Dendritic cell treated with granulocyte-macrophage colony-stimulating factor and Interleukin-4, amounts not matched to agents 40 ng/mL and 50 ng/mL, for 4 days (primary cell): ENCODE data around the gene NPBWR2.
A peak's percentile ranks its signal among the peaks of the same experiment; 100 is the strongest.

Source experiments
- H3K27ac Mint-ChIP-seq: one replicate; pipeline ENCODE4 v1.8.0; 2022; ENCODE audit warnings: mild to moderate bottlenecking, mixed read lengths
- H3K27me3 Mint-ChIP-seq: one replicate; pipeline ENCODE4 v1.8.0; 2022; ENCODE audit warnings: mild to moderate bottlenecking, mixed read lengths
- H3K36me3 Mint-ChIP-seq: one replicate; pipeline ENCODE4 v1.8.0; 2022; ENCODE audit warnings: low read depth, mixed read lengths
- H3K4me1 Mint-ChIP-seq: one replicate; pipeline ENCODE4 v1.8.0; 2022; ENCODE audit warnings: low read depth, mixed read lengths
- H3K4me3 Mint-ChIP-seq: one replicate; pipeline ENCODE4 v1.8.0; 2022; ENCODE audit warnings: mild to moderate bottlenecking, moderate library complexity, mixed read lengths
- H3K9me3 Mint-ChIP-seq: one replicate; pipeline ENCODE4 v1.8.0; 2022; ENCODE audit warnings: mixed read lengths
- intact Hi-C: fragments of 100-400 bp; cut with micrococcal nuclease; formaldehyde crosslinking; loops from one replicate; pipeline ENCODE4 v1.15.0; 2022

The NPBWR2 gene

DNA sequence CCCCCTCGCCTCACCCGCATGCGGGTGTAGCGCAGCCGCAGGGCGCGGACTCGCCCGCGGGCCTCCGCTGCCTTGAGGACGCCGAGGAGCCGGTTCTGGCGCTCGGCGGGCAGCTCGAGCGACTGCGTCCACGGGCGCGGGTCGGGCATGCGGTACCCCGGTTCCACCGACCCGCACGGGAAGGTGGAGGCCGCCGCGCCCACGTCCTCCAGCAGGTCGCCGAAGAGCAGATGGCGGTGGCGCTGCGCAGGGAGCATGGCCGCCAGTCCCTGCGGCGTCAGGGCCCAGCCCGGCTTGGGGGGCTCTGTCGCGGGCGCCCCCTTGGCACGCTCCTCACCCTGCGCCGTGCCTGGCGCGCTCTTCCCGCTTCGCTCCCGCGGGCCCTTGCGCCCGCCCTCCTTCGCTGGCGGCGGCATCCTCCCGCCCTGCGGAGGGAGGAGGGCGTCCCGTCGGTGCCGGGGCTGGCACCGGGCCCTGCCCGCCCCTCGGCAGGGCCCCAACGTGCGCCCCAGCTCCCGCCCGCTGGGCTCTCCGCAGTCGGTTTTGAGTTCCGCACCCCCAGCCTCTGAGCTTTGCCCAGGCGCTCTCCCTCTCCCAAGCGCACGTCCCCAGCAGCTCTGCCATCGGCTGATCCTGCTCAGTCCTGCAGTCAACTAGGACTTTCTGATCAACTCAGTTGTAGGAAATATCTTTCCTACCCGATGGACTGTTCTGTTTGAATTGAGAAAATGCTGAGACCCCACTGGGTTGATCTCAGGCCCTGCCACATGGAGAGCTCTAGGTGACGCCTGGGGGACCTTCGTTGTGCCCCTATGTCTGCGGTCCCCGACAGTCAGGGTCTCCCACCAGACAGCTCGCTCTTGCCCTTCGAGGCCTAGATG lies 23.3 kb downstream of the NPBWR2 start, which contains the start of gene LKAAEAR1:
Gene LKAAEAR1, minus strand, starts transcription at position 595 of the 881 bp plus-strand sequence. Its CDS starts 179 bp downstream, at position 416.
- Mint-ChIP-seq H3K4me1 (peaks cover 42% of the 10 kb centered on the region), H3K27ac (peak within 1 kb of the TSS; percentile 81), H3K9me3 (no peaks in the 10 kb centered on the region), H3K27me3 (peaks cover 30% of the 10 kb centered on the region), H3K36me3 (peaks cover 12% of the 10 kb centered on the region), H3K4me3 (peak within 1 kb of the TSS; percentile 78)
- intact Hi-C loops: loop anchor here (1.0 kb wide), 1 partner anchor 36 kb away; no protein-coding TSS in a partner anchor

GRCh38 chr20:64083378-64083803 lies 24.0 kb downstream of the NPBWR2 start:
- intact Hi-C loops: loop anchor here (1.0 kb wide), 1 partner anchor 37 kb away; no protein-coding TSS in a partner anchor
- H3K36me3 Mint-ChIP-seq: peaks cover 19% of the 10 kb centered on the region
- H3K27me3 Mint-ChIP-seq: peaks cover 30% of the 10 kb centered on the region

GRCh38 chr20:64082820-64083377 lies 24.5 kb downstream of the NPBWR2 start:
- Mint-ChIP-seq H3K9me3 (no peaks in the 10 kb centered on the region), H3K4me1 (peaks cover 52% of the 10 kb centered on the region), H3K27me3 (peaks cover 25% of the 10 kb centered on the region), H3K36me3 (peaks cover 24% of the 10 kb centered on the region), H3K27ac (peak overlapping the region; percentile 81), H3K4me3 (peak overlapping the region; percentile 78)
- intact Hi-C loops: loop anchor here (1.0 kb wide), 1 partner anchor 37 kb away; no protein-coding TSS in a partner anchor

More at GRCh38 chr20:64083378-64083803, 24.0 kb downstream of the NPBWR2 start:
- H3K4me3 Mint-ChIP-seq: peak overlapping the region; percentile 78
- H3K9me3 Mint-ChIP-seq: no peaks in the 10 kb centered on the region
- peak overlapping the region; percentile 81 for H3K27ac Mint-ChIP-seq
- H3K4me1 Mint-ChIP-seq: peaks cover 47% of the 10 kb centered on the region

DNA sequence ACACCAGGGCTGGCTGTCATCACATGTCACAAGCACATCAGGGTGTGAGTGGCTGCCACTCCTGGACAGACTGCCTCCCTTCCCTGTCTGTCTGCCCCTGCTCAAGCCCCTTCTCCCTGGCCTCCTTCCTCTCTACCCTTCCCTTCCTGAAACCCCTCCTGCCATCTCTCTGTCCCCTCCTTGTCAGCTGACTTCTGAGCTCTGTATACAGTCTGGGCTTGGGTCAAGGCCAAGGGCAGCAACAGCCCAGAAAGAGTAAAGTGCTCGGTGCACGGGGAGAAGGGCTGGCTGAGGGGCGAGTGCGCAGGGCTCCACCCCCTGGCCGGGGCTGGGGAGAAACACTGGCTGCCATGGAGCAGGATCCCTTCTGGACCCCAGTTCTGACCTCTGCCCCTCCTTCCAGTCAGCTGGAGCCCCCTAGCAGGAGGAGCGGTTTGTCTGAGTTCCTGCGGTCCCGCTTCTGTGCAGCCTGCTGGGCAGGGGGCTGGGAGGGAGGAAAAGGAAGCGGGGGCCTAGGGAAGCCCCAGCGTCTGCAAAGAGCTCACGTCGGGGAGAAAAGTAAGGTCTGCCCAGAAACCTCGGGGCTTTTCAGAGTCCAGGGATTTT lies 25.1 kb downstream of the NPBWR2 start:
- Mint-ChIP-seq H3K27me3 (peaks cover 24% of the 10 kb centered on the region), H3K27ac (peak overlapping the region; percentile 81), H3K4me3 (peak overlapping the region; percentile 78), H3K9me3 (no peaks in the 10 kb centered on the region), H3K36me3 (peaks cover 30% of the 10 kb centered on the region), H3K4me1 (peaks cover 56% of the 10 kb centered on the region)
- intact Hi-C loops: no loop called here

DNA sequence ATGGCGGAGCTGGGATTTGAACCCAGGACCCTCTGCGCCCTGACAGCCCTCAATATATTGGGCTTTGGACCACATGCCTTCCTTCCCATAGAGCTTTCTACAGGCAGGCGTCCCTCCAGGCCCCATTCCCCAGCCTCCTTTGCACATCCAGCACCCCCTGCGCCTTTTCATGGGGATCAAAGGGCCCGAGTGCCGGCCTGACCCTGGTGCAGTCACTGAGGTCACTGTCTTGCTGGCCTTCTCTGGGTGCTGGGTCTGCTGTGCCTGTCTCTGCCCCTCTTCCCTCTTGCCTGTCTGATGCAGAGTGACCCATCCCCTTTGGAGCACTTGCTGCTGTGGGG lies 25.8 kb downstream of the NPBWR2 start:
- Mint-ChIP-seq H3K27me3 (peaks cover 22% of the 10 kb centered on the region), H3K9me3 (no peaks in the 10 kb centered on the region), H3K4me1 (peaks cover 56% of the 10 kb centered on the region), H3K4me3 (peak overlapping the region; percentile 36), H3K36me3 (peaks cover 37% of the 10 kb centered on the region), H3K27ac (peak overlapping the region; percentile 81)
- intact Hi-C loops: no loop called here

DNA sequence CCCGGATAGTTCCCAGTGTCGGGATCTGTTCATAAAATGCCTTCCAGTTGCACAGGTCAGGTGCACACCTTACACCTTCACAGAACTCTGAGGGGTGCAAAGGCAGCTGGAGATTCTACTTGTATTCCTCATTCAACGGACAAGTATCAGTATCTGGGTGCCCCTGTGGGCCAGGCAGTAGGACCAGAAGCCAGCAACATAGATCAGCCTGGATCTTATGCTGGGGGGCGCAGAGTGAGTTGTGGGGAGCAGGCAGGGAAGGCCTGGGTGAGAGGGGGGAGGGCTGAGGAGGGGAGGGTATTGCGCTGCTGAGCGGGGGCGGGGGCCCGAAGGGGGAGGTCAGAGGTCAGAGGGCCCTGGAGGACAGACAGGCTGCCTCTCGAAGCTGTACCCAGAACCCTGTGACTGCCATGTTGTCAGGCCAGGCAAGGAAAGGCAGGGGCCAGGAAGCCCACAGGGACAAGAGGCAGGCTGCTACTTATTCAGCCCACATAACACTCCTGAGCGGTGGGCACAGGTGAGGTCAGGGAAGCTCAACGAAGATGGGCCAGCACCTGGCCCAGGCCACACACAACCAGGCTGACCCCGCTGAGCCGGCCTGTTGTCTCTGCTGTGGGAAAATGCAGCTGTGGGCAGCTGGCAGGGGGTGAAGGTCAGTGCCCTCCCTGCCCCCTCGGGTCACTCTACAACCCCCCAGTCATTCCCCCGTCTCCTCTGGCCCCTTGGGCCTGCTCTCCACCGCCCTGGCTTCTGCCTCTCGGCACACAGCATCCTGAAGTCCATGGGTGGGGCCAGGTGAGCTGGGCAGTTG lies 26.3 kb downstream of the NPBWR2 start:
- Mint-ChIP-seq H3K27me3 (peaks cover 19% of the 10 kb centered on the region), H3K36me3 (peaks cover 42% of the 10 kb centered on the region)

DNA sequence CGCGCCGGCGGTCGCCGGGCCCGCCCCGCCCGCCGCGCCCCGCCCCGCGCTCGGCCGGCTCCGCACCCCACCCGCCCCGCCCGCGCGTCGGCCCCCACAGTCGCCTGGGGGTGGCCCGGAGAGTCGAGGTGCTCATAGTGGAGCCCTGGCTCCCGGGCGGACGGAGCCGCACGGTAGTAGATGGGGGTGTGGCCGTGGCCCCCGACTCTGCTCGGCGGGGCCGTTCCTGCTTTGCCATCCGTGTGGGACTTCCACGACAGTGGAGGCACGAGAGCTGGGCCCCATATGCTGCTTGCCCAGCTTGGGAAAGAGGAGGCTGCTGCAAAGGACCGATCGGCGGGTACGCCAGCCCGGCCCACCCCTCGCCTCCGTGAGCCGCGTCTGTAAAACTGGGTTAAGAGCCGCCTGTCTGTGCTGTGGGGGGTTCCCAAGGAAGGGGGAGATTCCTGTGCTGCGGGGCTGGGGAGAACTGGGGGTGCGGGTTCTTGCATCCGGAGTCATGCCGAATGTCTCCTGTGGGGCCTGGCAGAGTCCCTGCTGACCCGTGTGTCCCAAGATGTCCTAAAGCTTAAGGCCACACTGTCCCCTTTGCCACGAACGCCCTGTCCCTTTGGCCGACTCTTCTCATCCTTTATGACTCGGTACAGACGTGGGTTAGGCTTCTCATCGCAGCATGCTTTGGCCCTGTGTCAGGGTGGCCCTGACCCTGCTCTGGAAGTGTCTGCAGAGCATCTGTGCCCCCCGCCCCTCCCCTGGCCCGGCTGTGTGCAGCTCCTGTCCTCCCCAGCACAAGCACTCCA lies 27.2 kb downstream of the NPBWR2 start, which contains the start of gene OPRL1:
Gene OPRL1, plus strand, starts transcription at position 70 of the 800 bp plus-strand sequence. CDS start 12,639 bp downstream, outside the sequence.
- Mint-ChIP-seq H3K4me1 (peaks cover 70% of the 10 kb centered on the region), H3K36me3 (peaks cover 50% of the 10 kb centered on the region), H3K27ac (peak within 1 kb of the TSS; percentile 92), H3K4me3 (peak within 1 kb of the TSS; percentile 98), H3K27me3 (peaks cover 11% of the 10 kb centered on the region), H3K9me3 (no peaks in the 10 kb centered on the region)
- intact Hi-C loops: no loop called here

More for the DNA sequence above, 26.3 kb downstream of the NPBWR2 start:
- Mint-ChIP-seq H3K4me3 (peak overlapping the region; percentile 83), H3K27ac (peak overlapping the region; percentile 81), H3K4me1 (peaks cover 61% of the 10 kb centered on the region), H3K9me3 (no peaks in the 10 kb centered on the region)
- intact Hi-C loops: no loop called here

DNA sequence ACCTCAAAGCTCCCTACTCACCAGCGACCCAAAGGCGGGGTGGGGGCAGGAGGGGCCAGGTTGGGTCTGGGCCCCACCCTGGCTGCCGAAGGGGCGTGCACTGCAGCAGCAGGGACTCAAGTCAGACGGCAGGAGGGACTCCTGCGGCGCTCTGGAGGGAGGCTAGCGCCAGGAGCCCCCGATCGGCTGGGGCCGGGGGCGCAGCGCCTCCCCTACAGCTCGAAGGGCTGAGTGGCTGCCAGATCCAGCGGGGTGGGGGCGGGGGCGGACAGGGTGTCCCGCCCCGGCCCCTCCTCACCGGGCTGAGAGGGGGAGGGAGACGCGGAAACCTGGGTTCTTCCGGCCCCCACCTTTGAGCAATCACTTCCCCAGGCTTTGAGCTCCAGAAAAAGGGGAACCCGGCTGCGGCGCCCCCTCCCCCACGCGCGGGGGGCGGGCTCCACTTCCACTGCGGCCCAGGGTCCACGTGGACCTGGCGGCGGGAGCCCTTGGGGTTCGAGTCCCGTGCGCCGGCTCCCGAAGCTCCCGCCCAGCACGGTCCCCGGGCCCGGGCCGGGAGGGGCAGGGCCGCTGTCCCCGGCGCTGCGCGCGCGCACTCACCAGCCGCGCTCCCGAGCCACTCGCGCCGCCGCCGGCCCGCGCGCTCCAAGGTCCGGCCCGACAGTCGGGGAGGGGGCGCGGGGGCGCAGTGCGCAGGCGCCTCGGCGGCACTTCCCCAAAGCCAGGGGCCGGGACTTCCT lies 27.9 kb downstream of the NPBWR2 start, which contains the start of gene RGS19:
Gene RGS19, minus strand, starts transcription at position 246 of the 740 bp plus-strand sequence. CDS start 2,632 bp downstream, outside the sequence.
- intact Hi-C loops: no loop called here
- Mint-ChIP-seq H3K27me3 (peaks cover 3% of the 10 kb centered on the region), H3K4me3 (peak within 1 kb of the TSS; percentile 98), H3K27ac (peak within 1 kb of the TSS; percentile 92), H3K4me1 (peaks cover 74% of the 10 kb centered on the region), H3K36me3 (peaks cover 58% of the 10 kb centered on the region), H3K9me3 (no peaks in the 10 kb centered on the region)

GRCh38 chr20:64078934-64079272 lies 28.5 kb downstream of the NPBWR2 start:
- H3K4me3 Mint-ChIP-seq: peak overlapping the region; percentile 98
- intact Hi-C loops: no loop called here

GRCh38 chr20:64077876-64078551 lies 29.4 kb downstream of the NPBWR2 start:
- Mint-ChIP-seq H3K9me3 (no peaks in the 10 kb centered on the region), H3K36me3 (peaks cover 72% of the 10 kb centered on the region), H3K4me3 (peak overlapping the region; percentile 98), H3K27me3 (no peaks in the 10 kb centered on the region), H3K4me1 (peaks cover 80% of the 10 kb centered on the region), H3K27ac (peak overlapping the region; percentile 92)
- intact Hi-C loops: no loop called here

More at GRCh38 chr20:64078934-64079272, 28.5 kb downstream of the NPBWR2 start:
- peak overlapping the region; percentile 92 for H3K27ac Mint-ChIP-seq
- H3K27me3 Mint-ChIP-seq: no peaks in the 10 kb centered on the region
- no peaks in the 10 kb centered on the region for H3K9me3 Mint-ChIP-seq
- H3K4me1 Mint-ChIP-seq: peaks cover 75% of the 10 kb centered on the region
- H3K36me3 Mint-ChIP-seq: peaks cover 64% of the 10 kb centered on the region

GRCh38 chr20:64077541-64077875 lies 29.9 kb downstream of the NPBWR2 start:
- peaks cover 76% of the 10 kb centered on the region for H3K4me1 Mint-ChIP-seq
- intact Hi-C loops: no loop called here
- H3K27ac Mint-ChIP-seq: peak overlapping the region; percentile 92
- H3K9me3 Mint-ChIP-seq: no peaks in the 10 kb centered on the region
- H3K4me3 Mint-ChIP-seq: peak overlapping the region; percentile 98
- peaks cover 77% of the 10 kb centered on the region for H3K36me3 Mint-ChIP-seq
- no peaks in the 10 kb centered on the region for H3K27me3 Mint-ChIP-seq

- Mint-ChIP-seq H3K4me3 (peak overlapping the region; percentile 98), H3K27ac (peak overlapping the region; percentile 92), H3K9me3 (no peaks in the 10 kb centered on the region), H3K36me3 (peaks cover 82% of the 10 kb centered on the region), H3K27me3 (no peaks in the 10 kb centered on the region), H3K4me1 (peaks cover 76% of the 10 kb centered on the region)
- intact Hi-C loops: no loop called here
Observed at GRCh38 chr20:64077094-64077493, 30.3 kb downstream of the NPBWR2 start.
